WTC11 (cell line): ENCODE results near the gene GNLY. TPM values are rescaled to one million over a fixed set of nuclear protein-coding genes. Genes with fewer than 3 reads are reported as not detected.

Experiments used
- ATAC-seq: fragments of 200-7000 bp; cut with Tn5 transposase; 2 replicates; pipeline ENCODE4 v1.10.0; 2021; ENCODE audit warnings: mild to moderate bottlenecking, moderate library complexity
- CTCF ChIA-PET: fragments of 300-600 bp; sonication (Branson Sonifier 250); formaldehyde crosslinking; loops from one replicate; lab custom pipeline; 2021; ENCODE audit warnings: antibody characterized with exemption; lab: Charles Lee
- POLR2A ChIA-PET: fragments of 350-600 bp; sonication (Branson Sonifier 250); formaldehyde crosslinking; loops from one replicate; lab custom pipeline; 2021; ENCODE audit warnings: antibody characterized with exemption; lab: Charles Lee
- DNase-seq: peaks from one replicate; pipeline ENCODE4 v3.0.0; 2021; ENCODE audit warnings: low spot score
- H3K27ac Mint-ChIP-seq: 2 replicates; pipeline ENCODE4 v1.8.0; 2021; ENCODE audit warnings: mixed read lengths
- H3K27me3 Mint-ChIP-seq: 2 replicates; pipeline ENCODE4 v1.8.0; 2021; ENCODE audit warnings: low read depth, mild to moderate bottlenecking, moderate library complexity, mixed read lengths
- H3K36me3 Mint-ChIP-seq: 2 replicates; pipeline ENCODE4 v1.8.0; 2021; ENCODE audit warnings: mixed read lengths
- H3K4me1 Mint-ChIP-seq: 2 replicates; pipeline ENCODE4 v1.8.0; 2022; ENCODE audit warnings: mixed read lengths
- H3K4me3 Mint-ChIP-seq: 2 replicates; pipeline ENCODE4 v1.8.0; 2021; ENCODE audit warnings: mild to moderate bottlenecking, moderate library complexity, mixed read lengths
- H3K9me3 Mint-ChIP-seq: 2 replicates; pipeline ENCODE4 v1.8.0; 2021; ENCODE audit warnings: mixed read lengths
- CTCF ChIP-seq: fragments of 200-600 bp; IDR thresholded peaks from 2 replicates; pipeline ENCODE4 v1.8.0; 2022; ENCODE audit warnings: antibody characterized with exemption
- E2F5 ChIP-seq: sonication (generic); formaldehyde crosslinking; IDR thresholded peaks from 2 replicates; pipeline ENCODE4 v1.8.1; 2022; ENCODE audit warnings: mild to moderate bottlenecking, moderate library complexity, missing genetic modification reagents
- ESRRA ChIP-seq: sonication (generic); formaldehyde crosslinking; IDR thresholded peaks from 2 replicates; pipeline ENCODE4 v1.8.1; 2022; ENCODE audit warnings: mild to moderate bottlenecking, missing genetic modification reagents, borderline replicate concordance
- JAZF1 ChIP-seq: fragments of 250-450 bp; sonication (Bioruptor Pico); IDR thresholded peaks from 2 replicates; pipeline ENCODE4 v1.9.0; 2021; ENCODE audit warnings: moderate library complexity, mild to moderate bottlenecking, inconsistent platforms
- MXD4 ChIP-seq: fragments of 250-450 bp; sonication (Bioruptor Pico); IDR thresholded peaks from 2 replicates; pipeline ENCODE4 v1.8.0; 2021; ENCODE audit warnings: mild to moderate bottlenecking, moderate library complexity, borderline replicate concordance
- ZMAT4 ChIP-seq: fragments of 250-450 bp; sonication (Bioruptor Pico); IDR thresholded peaks from 2 replicates; pipeline ENCODE4 v1.9.0; 2021; ENCODE audit warnings: mild to moderate bottlenecking
- ZNF281 ChIP-seq: sonication (generic); formaldehyde crosslinking; IDR thresholded peaks from 2 replicates; pipeline ENCODE4 v1.8.0; 2023; ENCODE audit warnings: mild to moderate bottlenecking, missing genetic modification reagents
- ZNF425 ChIP-seq: fragments of 250-450 bp; sonication (Bioruptor Pico); conservative IDR thresholded peaks from 2 replicates; pipeline ENCODE4 v1.9.0; 2021; ENCODE audit warnings: mild to moderate bottlenecking
- total RNA-seq: library from RNA; stranded (reverse); gene quantifications from 3 replicates; pipeline ENCODE4 v1.2.3, GENCODE V29; 2021

The GNLY gene
- total RNA-seq, 1 experiment from 2014 or later, result not detected

- TF ChIP-seq CTCF (no peak), E2F5 (CRISPR knock-in tag) (no peak), ZMAT4 (no peak)
- TF ChIP-seq, all 79 proteins: peak for 0
Observed at GRCh38 chr2:85695691-85696668, 1.8 kb downstream of the GNLY start (continued).

GRCh38 chr2:85697096-85697495, 2.9 kb downstream of the GNLY start:
- Mint-ChIP-seq H3K4me1 (peaks cover 10% of the 10 kb centered on the region), H3K36me3 (no peaks in the 10 kb centered on the region), H3K27ac (no peak overlapping the region), H3K4me3 (no peak overlapping the region), H3K9me3 (peaks cover 4% of the 10 kb centered on the region; the same call in 1 of the 2 replicates), H3K27me3 (no peaks in the 10 kb centered on the region; the same call in 1 of the 2 replicates)
- CTCF ChIA-PET, result interaction anchor here (1.2 to 3.1 kb wide), 3 partner anchors 10 to 60 kb away, joined by 7 to 17 read pairs (median 8); no protein-coding TSS in a partner anchor
- no peak for TF ChIP-seq ESRRA (CRISPR knock-in tag)
- DNase-seq (no peak), ATAC-seq (no peak)
- POLR2A ChIA-PET, result interaction anchor here (0.6 kb wide), 1 partner anchor 74 kb away, joined by 3 read pairs; no protein-coding TSS in a partner anchor

- Mint-ChIP-seq H3K27me3 (no peaks in the 10 kb centered on the region), H3K36me3 (no peaks in the 10 kb centered on the region), H3K9me3 (peaks cover 4% of the 10 kb centered on the region; the same call in 1 of the 2 replicates), H3K27ac (no peak overlapping the region), H3K4me1 (peaks cover 16% of the 10 kb centered on the region), H3K4me3 (no peak overlapping the region)
- no peak for TF ChIP-seq JAZF1 (CRISPR knock-in tag)
- no peak for TF ChIP-seq MXD4 (CRISPR knock-in tag)
- no peak for TF ChIP-seq ZNF425 (CRISPR knock-in tag)
- no peak for TF ChIP-seq ZNF281 (CRISPR knock-in tag)
- no peak for ATAC-seq
- POLR2A ChIA-PET, result no interaction called here
- CTCF ChIA-PET, result interaction anchor here (0.5 to 3.1 kb wide), 5 partner anchors 9 to 235 kb away, joined by 3 to 17 read pairs (median 4); no protein-coding TSS in a partner anchor
- DNase-seq, result no peak
Observed at GRCh38 chr2:85697716-85698115, 3.6 kb downstream of the GNLY start.
